ENCODE results near the gene AMIGO2.

GRCh38 chr12:47035484-47035883, 44.3 kb downstream of the AMIGO2 start:
- TF ChIP-seq GATA3 (IDR thresholded peaks at IDR 0.05; ENCODE audit: low read depth, low read length) (no peak), GATA2 (IDR thresholded peaks at IDR 0.05; ENCODE audit: low read depth, low read length) (no peak)
